ENCODE measurements around the gene HES7. TPM values are rescaled to one million over a fixed set of nuclear protein-coding genes. Genes with fewer than 3 reads are reported as not detected.
A peak's percentile ranks its signal among the peaks of the same experiment; 100 is the strongest.

HES7 gene
- total and polyA plus RNA-seq, 9 donors: 0.11 to 0.97 (median 0.74) TPM; not detected in 2

DNA sequence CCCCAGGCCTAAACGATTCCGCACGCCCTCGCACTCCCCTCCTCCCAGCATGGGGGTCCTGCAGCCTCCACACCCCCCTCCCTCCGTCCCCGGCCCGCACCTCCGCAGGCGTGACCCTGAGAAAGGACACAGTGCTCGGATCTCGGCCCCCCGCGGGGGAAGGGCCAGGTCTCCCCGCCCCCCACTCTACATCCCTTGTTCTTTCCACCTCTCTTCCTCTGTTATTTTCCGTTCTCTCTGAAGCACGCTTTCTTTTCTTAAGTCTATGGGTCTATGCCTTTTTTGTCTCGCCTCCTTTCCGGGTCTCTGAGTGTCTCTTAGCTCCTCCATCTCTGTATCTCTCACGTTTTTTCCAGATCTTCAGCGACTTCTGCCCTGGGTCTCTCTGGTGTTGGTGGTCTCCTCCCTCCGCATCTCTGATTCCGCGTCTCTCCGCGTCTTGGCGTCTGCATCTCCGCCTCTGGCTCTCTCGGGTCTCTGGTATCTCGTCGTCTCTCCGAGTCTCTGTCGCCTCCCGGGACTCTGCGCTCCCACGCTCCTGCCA, 2.1 kb upstream of the HES7 start:
- Histone ChIP-seq H3K27me3 (no peaks in the 10 kb centered on the region), H3K4me3 (peak overlapping the region; percentile 46), H3K9me3 (no peaks in the 10 kb centered on the region), H3K36me3 (no peaks in the 10 kb centered on the region), H3K27ac (peak overlapping the region; percentile 35 to 40), H3K4me1 (ENCODE audit: insufficient read depth) (peaks cover 11% of the 10 kb centered on the region)
- intact Hi-C loops (cut with DNase I): loop anchor here in 2 of 4 donors (1.0 to 10.0 kb wide), 3 partner anchors 47 to 99 kb away; no protein-coding TSS in a partner anchor
- peak in 2 of 5 donors; percentile 50 to 67 for DNase-seq
- WGBS, 3 donors: 0 to 1% (median 1%) methylated on average over 35 of the region's 35 CpGs
- TF ChIP-seq EP300 (IDR thresholded peaks at IDR 0.05) (no peak), POLR2A (IDR thresholded peaks at IDR 0.05) (no peak)
- TF ChIP-seq, protein P1, sequence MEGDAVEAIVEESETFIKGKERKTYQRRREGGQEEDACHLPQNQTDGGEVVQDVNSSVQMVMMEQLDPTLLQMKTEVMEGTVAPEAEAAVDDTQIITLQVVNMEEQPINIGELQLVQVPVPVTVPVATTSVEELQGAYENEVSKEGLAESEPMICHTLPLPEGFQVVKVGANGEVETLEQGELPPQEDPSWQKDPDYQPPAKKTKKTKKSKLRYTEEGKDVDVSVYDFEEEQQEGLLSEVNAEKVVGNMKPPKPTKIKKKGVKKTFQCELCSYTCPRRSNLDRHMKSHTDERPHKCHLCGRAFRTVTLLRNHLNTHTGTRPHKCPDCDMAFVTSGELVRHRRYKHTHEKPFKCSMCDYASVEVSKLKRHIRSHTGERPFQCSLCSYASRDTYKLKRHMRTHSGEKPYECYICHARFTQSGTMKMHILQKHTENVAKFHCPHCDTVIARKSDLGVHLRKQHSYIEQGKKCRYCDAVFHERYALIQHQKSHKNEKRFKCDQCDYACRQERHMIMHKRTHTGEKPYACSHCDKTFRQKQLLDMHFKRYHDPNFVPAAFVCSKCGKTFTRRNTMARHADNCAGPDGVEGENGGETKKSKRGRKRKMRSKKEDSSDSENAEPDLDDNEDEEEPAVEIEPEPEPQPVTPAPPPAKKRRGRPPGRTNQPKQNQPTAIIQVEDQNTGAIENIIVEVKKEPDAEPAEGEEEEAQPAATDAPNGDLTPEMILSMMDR (IDR thresholded peaks at IDR 0.05): no peak

GRCh38 chr17:8125154-8125946, 1.4 kb upstream of the HES7 start:
- Histone ChIP-seq H3K36me3 (no peaks in the 10 kb centered on the region), H3K9me3 (no peaks in the 10 kb centered on the region), H3K27me3 (no peaks in the 10 kb centered on the region), H3K4me1 (ENCODE audit: insufficient read depth) (peaks cover 11% of the 10 kb centered on the region), H3K4me3 (peak overlapping the region; percentile 46), H3K27ac (peak overlapping the region in 1 of 2 donors; percentile 35)
- 0 to 1% (median 1%) methylated on average over 28 to 40 of the region's 40 CpGs for whole genome bisulfite sequencing, 3 donors
- TF ChIP-seq, protein P1 (IDR thresholded peaks at IDR 0.05): no peak
- TF ChIP-seq POLR2A (IDR thresholded peaks at IDR 0.05): peak; percentile 19
- intact Hi-C loops (cut with DNase I): loop anchor here in 1 of 4 donors (10.0 kb wide), 1 partner anchor 99 kb away; no protein-coding TSS in a partner anchor
- peak; percentile 79 to 92 (median 89) for DNase-seq

GRCh38 chr17:8124350-8125153, 646 bp upstream of the HES7 start:
- TF ChIP-seq POLR2A (IDR thresholded peaks at IDR 0.05) (no peak), EP300 (IDR thresholded peaks at IDR 0.05) (no peak)
- TF ChIP-seq, protein P1 (IDR thresholded peaks at IDR 0.05): no peak
- WGBS, 3 donors: 3 to 4% (median 3%) methylated on average over 23 to 24 of the region's 24 CpGs
- Histone ChIP-seq H3K4me1 (ENCODE audit: insufficient read depth) (peaks cover 11% of the 10 kb centered on the region), H3K27me3 (no peaks in the 10 kb centered on the region), H3K4me3 (peak overlapping the region; percentile 51), H3K9me3 (no peaks in the 10 kb centered on the region), H3K36me3 (no peaks in the 10 kb centered on the region), H3K27ac (no peak overlapping the region)
- intact Hi-C loops (cut with DNase I): loop anchor here in 3 of 4 donors (5.0 to 10.0 kb wide), 4 partner anchors 53 to 100 kb away; partner anchors contain the start of gene TMEM107 (in 1 of the 3)
- DNase-seq: peak in 2 of 5 donors; percentile 33 to 48

All from ovary (tissue), 9 donors.